SK-N-SH treated with all-trans-retinoic acid at 6 μM for 48 hours (cell line): ENCODE results near the gene HIVEP3.
"Not testable (repeated sequence)": the region's sequence is repeated elsewhere in the genome, so short reads cannot be mapped to it uniquely, and the experiment has no call there.

Experiments used
- ATAC-seq: fragments of 200-7000 bp; cut with Tn5 transposase; 3 replicates; pipeline ENCODE4 v1.9.1; 2020; ENCODE audit warnings: mild to moderate bottlenecking, moderate library complexity
- BACH2 ChIP-seq: fragments of 250-450 bp; sonication (Bioruptor Pico); IDR thresholded peaks from 2 replicates; pipeline ENCODE4 v1.9.0; 2021; ENCODE audit warnings: mild to moderate bottlenecking, borderline replicate concordance
- CREB5 ChIP-seq: fragments of 250-450 bp; sonication (Bioruptor Pico); IDR thresholded peaks from 2 replicates; pipeline ENCODE4 v1.5.1; 2020; ENCODE audit warnings: low read depth, mild to moderate bottlenecking, moderate library complexity
- CSDC2 ChIP-seq: fragments of 250-450 bp; sonication (Bioruptor Pico); IDR thresholded peaks from 2 replicates; pipeline ENCODE4 v1.5.0; 2020; ENCODE audit warnings: mild to moderate bottlenecking, moderate library complexity
- CSRNP3 ChIP-seq: fragments of 250-450 bp; sonication (Bioruptor Pico); IDR thresholded peaks from 2 replicates; pipeline ENCODE4 v1.5.1; 2021; ENCODE audit warnings: mild to moderate bottlenecking, moderate library complexity
- ESRRG ChIP-seq: fragments of 250-450 bp; sonication (Bioruptor Pico); IDR thresholded peaks from 2 replicates; pipeline ENCODE4 v1.6.1; 2021; ENCODE audit warnings: mild to moderate bottlenecking
- GLIS3 ChIP-seq: fragments of 250-450 bp; sonication (Bioruptor Pico); IDR thresholded peaks from 2 replicates; pipeline ENCODE4 v1.5.0; 2020; ENCODE audit warnings: mild to moderate bottlenecking, moderate library complexity
- ISL1 ChIP-seq: fragments of 250-450 bp; sonication (Bioruptor Pico); IDR thresholded peaks from 2 replicates; pipeline ENCODE4 v2.1.2; 2022; ENCODE audit warnings: mild to moderate bottlenecking, moderate library complexity
- OSR1 ChIP-seq: fragments of 250-450 bp; sonication (Bioruptor Pico); IDR thresholded peaks from 2 replicates; pipeline ENCODE4 v1.8.0; 2022; ENCODE audit warnings: moderate library complexity, mild to moderate bottlenecking, inconsistent platforms
- PATZ1 ChIP-seq: fragments of 250-450 bp; sonication (Bioruptor Pico); IDR thresholded peaks from 2 replicates; pipeline ENCODE4 v1.8.0; 2020; ENCODE audit warnings: mild to moderate bottlenecking, moderate library complexity, borderline replicate concordance
- PPARA ChIP-seq: fragments of 250-450 bp; sonication (Bioruptor Pico); IDR thresholded peaks from 2 replicates; pipeline ENCODE4 v1.5.0; 2020; ENCODE audit warnings: mild to moderate bottlenecking, borderline replicate concordance
- RARB ChIP-seq: fragments of 250-450 bp; sonication (Bioruptor Pico); IDR thresholded peaks from 2 replicates; pipeline ENCODE4 v1.8.0; 2021; ENCODE audit warnings: mild to moderate bottlenecking, moderate library complexity
- SNAI2 ChIP-seq: fragments of 250-450 bp; sonication (Bioruptor Pico); IDR thresholded peaks from 2 replicates; pipeline ENCODE4 v1.5.0; 2020; ENCODE audit warnings: mild to moderate bottlenecking, moderate library complexity
- TOX ChIP-seq: fragments of 250-450 bp; sonication (Bioruptor Pico); IDR thresholded peaks from 2 replicates; pipeline ENCODE4 v1.8.0; 2021; ENCODE audit warnings: mild to moderate bottlenecking, moderate library complexity, borderline replicate concordance
- TSHZ2 ChIP-seq: fragments of 250-450 bp; sonication (Bioruptor Pico); IDR thresholded peaks from 2 replicates; pipeline ENCODE4 v1.5.0; 2020; ENCODE audit warnings: mild to moderate bottlenecking, moderate library complexity
- ZC3H10 ChIP-seq: fragments of 250-450 bp; sonication (Bioruptor Pico); IDR thresholded peaks from 2 replicates; pipeline ENCODE4 v1.5.1; 2021; ENCODE audit warnings: mild to moderate bottlenecking, moderate library complexity
- ZFP3 ChIP-seq: fragments of 250-450 bp; sonication (Bioruptor Pico); IDR thresholded peaks from 2 replicates; pipeline ENCODE4 v1.5.0; 2020; ENCODE audit warnings: mild to moderate bottlenecking, moderate library complexity
- ZNF565 ChIP-seq: fragments of 450-650 bp; formaldehyde crosslinking; conservative IDR thresholded peaks from 2 replicates; pipeline ENCODE4 v1.5.0; 2020; ENCODE audit warnings: low read depth, mild to moderate bottlenecking, moderate library complexity
- ZNF70 ChIP-seq: fragments of 450-650 bp; formaldehyde crosslinking; IDR thresholded peaks from 2 replicates; pipeline ENCODE4 v1.5.0; 2020; ENCODE audit warnings: mild to moderate bottlenecking, moderate library complexity
- ZNF8 ChIP-seq: fragments of 450-650 bp; formaldehyde crosslinking; IDR thresholded peaks from 2 replicates; pipeline ENCODE4 v1.5.0; 2020; ENCODE audit warnings: mild to moderate bottlenecking, moderate library complexity
- TF ChIP-seq, protein P1 (sequence below): fragments of 250-450 bp; sonication (Bioruptor Pico); IDR thresholded peaks from 2 replicates; pipeline ENCODE4 v1.8.0; 2021; ENCODE audit warnings: low read depth, mild to moderate bottlenecking, moderate library complexity, borderline replicate concordance

Gene HIVEP3

GRCh38 chr1:41557751-41558455 lies 360.8 kb downstream of the HIVEP3 start:
- no peak for ATAC-seq
- TF ChIP-seq OSR1 (CRISPR knock-in tag) (no peak), CSDC2 (CRISPR knock-in tag) (no peak), ZNF565 (CRISPR knock-in tag) (no peak), ZNF70 (CRISPR knock-in tag) (no peak), CREB5 (CRISPR knock-in tag) (no peak), TSHZ2 (no peak), BACH2 (CRISPR knock-in tag) (no peak), SNAI2 (CRISPR knock-in tag) (no peak), ISL1 (CRISPR knock-in tag) (no peak), CSRNP3 (CRISPR knock-in tag) (no peak), PATZ1 (no peak), PPARA (CRISPR knock-in tag) (no peak), RARB (CRISPR knock-in tag) (no peak), GLIS3 (CRISPR knock-in tag) (no peak), ZC3H10 (CRISPR knock-in tag) (no peak), ZNF8 (CRISPR knock-in tag) (no peak)
- TF ChIP-seq, protein P1, sequence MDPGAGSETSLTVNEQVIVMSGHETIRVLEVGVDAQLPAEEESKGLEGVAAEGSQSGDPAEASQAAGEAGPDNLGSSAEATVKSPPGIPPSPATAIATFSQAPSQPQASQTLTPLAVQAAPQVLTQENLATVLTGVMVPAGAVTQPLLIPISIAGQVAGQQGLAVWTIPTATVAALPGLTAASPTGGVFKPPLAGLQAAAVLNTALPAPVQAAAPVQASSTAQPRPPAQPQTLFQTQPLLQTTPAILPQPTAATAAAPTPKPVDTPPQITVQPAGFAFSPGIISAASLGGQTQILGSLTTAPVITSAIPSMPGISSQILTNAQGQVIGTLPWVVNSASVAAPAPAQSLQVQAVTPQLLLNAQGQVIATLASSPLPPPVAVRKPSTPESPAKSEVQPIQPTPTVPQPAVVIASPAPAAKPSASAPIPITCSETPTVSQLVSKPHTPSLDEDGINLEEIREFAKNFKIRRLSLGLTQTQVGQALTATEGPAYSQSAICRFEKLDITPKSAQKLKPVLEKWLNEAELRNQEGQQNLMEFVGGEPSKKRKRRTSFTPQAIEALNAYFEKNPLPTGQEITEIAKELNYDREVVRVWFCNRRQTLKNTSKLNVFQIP (CRISPR knock-in tag) = no peak

DNA sequence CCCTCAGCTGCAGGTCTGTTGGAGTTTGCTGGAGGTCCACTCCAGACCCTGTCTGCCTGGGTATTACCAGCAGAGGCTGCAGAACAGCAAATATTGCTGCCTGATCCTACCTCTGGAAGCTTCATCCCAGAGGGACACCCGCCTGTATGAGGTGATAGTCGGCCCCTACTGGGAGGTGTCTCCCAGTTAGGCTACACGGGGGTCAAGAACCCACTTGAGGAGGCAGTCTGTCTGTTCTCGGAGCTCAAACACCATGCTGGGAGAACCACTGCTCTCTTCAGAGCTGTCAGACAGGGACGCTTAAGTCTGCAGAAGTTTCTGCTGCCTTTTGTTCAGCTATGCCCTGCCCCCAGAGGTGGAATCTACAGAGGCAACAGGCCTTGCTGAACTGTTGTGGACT lies 364.0 kb downstream of the HIVEP3 start:
- ATAC-seq = not testable (repeated sequence)

DNA sequence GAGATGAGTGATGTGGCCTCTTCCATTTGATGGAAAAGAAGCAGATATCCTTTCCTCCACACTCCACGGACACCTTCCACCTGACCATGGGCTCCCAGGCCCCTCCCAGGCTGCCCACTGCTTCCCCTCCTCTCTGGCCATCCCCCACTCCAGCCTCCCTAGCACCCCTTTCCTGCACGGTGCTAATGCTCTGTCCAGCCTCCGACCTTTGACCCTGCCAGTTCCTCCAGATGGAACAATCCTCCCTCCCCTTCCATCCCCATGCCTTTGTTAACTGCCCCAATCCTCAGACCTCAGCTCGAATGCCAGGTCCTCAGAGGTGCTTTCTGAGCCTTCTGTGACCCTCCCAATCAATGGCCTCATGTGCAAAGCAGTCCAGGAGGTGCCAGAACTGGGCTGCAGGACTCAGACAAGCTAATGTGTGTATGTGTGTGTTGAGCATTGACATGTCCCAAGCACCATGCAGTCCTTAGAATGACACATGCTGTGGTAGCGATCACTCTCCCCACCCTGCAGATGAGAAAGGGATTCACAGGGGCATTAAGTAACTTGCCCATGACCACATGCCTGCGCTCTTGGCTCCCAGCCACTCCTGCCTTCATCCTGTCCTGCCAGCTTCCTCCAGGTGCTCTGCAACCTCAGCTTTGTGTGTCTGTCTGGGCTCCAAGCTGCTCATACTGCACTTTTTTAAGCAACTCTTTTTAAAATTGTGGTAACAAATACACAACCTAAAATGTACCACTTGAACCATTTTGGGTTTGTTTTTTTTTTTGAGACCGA lies 370.8 kb downstream of the HIVEP3 start:
- no peak for ATAC-seq
- TF ChIP-seq CSRNP3 (CRISPR knock-in tag) (no peak), ESRRG (CRISPR knock-in tag) (no peak), ZFP3 (CRISPR knock-in tag) (no peak), SNAI2 (CRISPR knock-in tag) (no peak), TSHZ2 (no peak), TOX (CRISPR knock-in tag) (no peak), RARB (CRISPR knock-in tag) (no peak), ISL1 (CRISPR knock-in tag) (no peak), PPARA (CRISPR knock-in tag) (no peak), ZNF70 (CRISPR knock-in tag) (no peak), CSDC2 (CRISPR knock-in tag) (no peak), GLIS3 (CRISPR knock-in tag) (no peak)
